Measurements from ENCODE around the gene ADRB2. TPM values are rescaled to one million over a fixed set of nuclear protein-coding genes. Genes with fewer than 3 reads are reported as not detected.

The ADRB2 gene
- total RNA-seq, 1 experiment from 2014 or later, result not detected

DNA sequence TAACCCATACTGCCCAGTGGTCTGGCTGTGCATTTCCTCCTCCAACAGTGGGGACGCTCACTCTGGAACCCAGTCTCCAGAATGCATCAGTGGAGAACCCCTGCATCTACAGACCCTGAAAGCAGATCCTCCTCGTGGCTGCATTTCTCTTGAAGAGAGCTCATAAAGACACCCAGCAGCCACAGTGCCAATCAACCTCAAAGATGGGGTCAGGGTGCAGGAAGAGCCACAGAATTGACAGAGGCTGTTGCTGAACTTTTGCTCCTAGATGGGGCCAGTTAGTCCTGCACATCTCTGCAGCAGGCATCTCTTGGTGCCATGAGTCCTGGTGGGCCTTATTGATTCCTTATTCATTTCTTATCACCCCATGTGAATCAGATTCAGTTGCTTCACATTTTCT is 39.6 kb downstream of the ADRB2 start:
- Histone ChIP-seq H3K27me3 (replicated peaks; ENCODE audit: control insufficient read depth, insufficient read depth, low read length) (no peaks in the 10 kb centered on the region), H3K4me1 (no peaks in the 10 kb centered on the region), H3K9me3 (no peaks in the 10 kb centered on the region), H3K36me3 (ENCODE audit: control insufficient read depth, insufficient read depth, low read length) (no peaks in the 10 kb centered on the region), H3K4me3 (ENCODE audit: low read depth, low read length) (no peak overlapping the region)
- POLR2A ChIA-PET, result no interaction called here
- no peak overlapping the region for H3K27ac Mint-ChIP-seq (ENCODE audit: unreplicated experiment)
- CTCF ChIA-PET, result no interaction called here
- TF ChIP-seq, protein P1, sequence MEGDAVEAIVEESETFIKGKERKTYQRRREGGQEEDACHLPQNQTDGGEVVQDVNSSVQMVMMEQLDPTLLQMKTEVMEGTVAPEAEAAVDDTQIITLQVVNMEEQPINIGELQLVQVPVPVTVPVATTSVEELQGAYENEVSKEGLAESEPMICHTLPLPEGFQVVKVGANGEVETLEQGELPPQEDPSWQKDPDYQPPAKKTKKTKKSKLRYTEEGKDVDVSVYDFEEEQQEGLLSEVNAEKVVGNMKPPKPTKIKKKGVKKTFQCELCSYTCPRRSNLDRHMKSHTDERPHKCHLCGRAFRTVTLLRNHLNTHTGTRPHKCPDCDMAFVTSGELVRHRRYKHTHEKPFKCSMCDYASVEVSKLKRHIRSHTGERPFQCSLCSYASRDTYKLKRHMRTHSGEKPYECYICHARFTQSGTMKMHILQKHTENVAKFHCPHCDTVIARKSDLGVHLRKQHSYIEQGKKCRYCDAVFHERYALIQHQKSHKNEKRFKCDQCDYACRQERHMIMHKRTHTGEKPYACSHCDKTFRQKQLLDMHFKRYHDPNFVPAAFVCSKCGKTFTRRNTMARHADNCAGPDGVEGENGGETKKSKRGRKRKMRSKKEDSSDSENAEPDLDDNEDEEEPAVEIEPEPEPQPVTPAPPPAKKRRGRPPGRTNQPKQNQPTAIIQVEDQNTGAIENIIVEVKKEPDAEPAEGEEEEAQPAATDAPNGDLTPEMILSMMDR (IDR thresholded peaks at IDR 0.05; ENCODE audit: insufficient read depth in 1 of 2, low read depth in 1 of 2, low read length in 1 of 2, severe bottlenecking in 1 of 2, unreplicated experiment in 1 of 2), result no peak
- H3K36me3 Mint-ChIP-seq (ENCODE audit: insufficient read depth, unreplicated experiment), result no peaks in the 10 kb centered on the region
- no TSS peak for BruUV-seq (replicated peaks)
- H3K4me1 Mint-ChIP-seq (ENCODE audit: low read depth, unreplicated experiment), result no peaks in the 10 kb centered on the region
- H3K9me3 Mint-ChIP-seq (ENCODE audit: unreplicated experiment), result no peaks in the 10 kb centered on the region
- no peaks in the 10 kb centered on the region for H3K27me3 Mint-ChIP-seq (ENCODE audit: insufficient read depth, unreplicated experiment)
- H3K4me3 Mint-ChIP-seq (ENCODE audit: unreplicated experiment), result no peak overlapping the region
- intact Hi-C loops (cut with micrococcal nuclease; ENCODE audit: unreplicated experiment), result no loop called here
- DNase-seq, result no peak

DNA sequence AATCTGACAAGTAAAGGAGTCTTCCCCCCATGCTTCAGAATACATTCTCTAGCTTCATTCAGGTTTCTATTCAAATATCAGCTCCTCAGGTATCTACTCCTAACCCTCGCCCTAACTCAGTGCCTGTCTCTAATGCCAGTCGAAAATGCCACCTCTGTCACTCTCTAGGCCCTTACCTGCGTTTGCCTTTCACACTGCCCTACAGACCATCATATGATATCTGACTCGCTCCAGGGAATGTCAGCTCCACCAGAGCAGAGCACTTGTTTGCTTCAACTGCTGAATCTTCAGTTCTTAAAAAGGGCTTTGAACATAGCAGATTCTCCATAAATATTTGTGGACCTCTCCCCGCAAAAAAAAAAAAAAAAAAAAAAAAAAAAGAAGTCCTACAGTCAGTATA is 46.7 kb downstream of the ADRB2 start:
- CTCF ChIA-PET, result no interaction called here

DNA sequence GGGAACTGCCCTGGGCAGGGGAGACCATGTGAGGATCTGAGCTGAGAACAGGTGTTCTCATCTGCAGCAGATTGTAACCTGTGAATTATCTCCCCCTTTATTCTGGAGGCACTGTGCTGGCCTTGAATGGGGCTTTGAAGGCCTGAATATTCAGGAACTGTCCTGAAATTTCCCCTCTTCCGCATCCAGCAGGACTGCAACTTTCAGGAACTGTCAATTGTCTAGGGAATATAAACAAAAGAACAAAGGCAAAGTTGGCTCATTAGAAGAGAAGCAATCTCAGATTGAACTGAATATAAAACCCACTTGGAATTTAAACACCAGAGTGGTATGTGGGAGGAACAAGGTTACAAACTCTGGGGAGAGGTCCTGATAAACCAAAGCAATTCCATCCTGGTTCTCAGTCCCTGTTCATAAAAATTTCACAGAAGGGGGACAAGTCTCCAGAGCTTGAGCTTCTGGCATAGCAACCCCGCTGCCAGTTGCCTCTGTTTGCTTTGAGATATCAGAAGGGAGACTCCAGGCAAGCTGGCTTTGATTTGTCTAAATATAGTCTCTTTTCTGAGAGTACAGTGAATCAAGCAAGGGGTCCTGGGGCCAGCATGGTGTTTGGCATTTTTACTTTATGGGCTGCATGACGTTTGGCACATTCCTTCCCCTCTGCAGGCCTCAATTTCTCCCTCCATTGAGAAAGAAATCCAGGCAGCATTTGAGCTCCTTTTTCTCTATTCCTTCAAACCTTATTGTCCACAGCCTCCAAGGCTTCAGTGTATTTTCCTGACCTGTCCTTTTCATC is 47.5 kb downstream of the ADRB2 start:
- Mint-ChIP-seq H3K4me3 (ENCODE audit: unreplicated experiment) (no peak overlapping the region), H3K27ac (ENCODE audit: unreplicated experiment) (no peak overlapping the region), H3K4me1 (ENCODE audit: low read depth, unreplicated experiment) (no peaks in the 10 kb centered on the region), H3K27me3 (ENCODE audit: insufficient read depth, unreplicated experiment) (peaks cover 8% of the 10 kb centered on the region), H3K36me3 (ENCODE audit: insufficient read depth, unreplicated experiment) (no peaks in the 10 kb centered on the region), H3K9me3 (ENCODE audit: unreplicated experiment) (no peaks in the 10 kb centered on the region)
- no peak overlapping the region for H3K4me3 ChIP-seq (ENCODE audit: low read depth, low read length)
- DNase-seq, result no peak
- TF ChIP-seq, protein P1 (IDR thresholded peaks at IDR 0.05; ENCODE audit: insufficient read depth in 1 of 2, low read depth in 1 of 2, low read length in 1 of 2, severe bottlenecking in 1 of 2, unreplicated experiment in 1 of 2), result no peak
- H3K4me1 ChIP-seq, result no peaks in the 10 kb centered on the region
- no peaks in the 10 kb centered on the region for H3K27me3 ChIP-seq (replicated peaks; ENCODE audit: control insufficient read depth, insufficient read depth, low read length)
- no peaks in the 10 kb centered on the region for H3K36me3 ChIP-seq (ENCODE audit: control insufficient read depth, insufficient read depth, low read length)
- H3K9me3 ChIP-seq, result no peaks in the 10 kb centered on the region; the same call in 1 of the 2 replicates
- BruUV-seq (replicated peaks), result no TSS peak
- intact Hi-C loops (cut with micrococcal nuclease; ENCODE audit: unreplicated experiment), result no loop called here
- POLR2A ChIA-PET, result no interaction called here
- CTCF ChIA-PET, result no interaction called here

More for the DNA sequence above, 46.7 kb downstream of the ADRB2 start:
- DNase-seq, result no peak
- H3K4me1 ChIP-seq, result no peaks in the 10 kb centered on the region
- H3K27me3 ChIP-seq (replicated peaks; ENCODE audit: control insufficient read depth, insufficient read depth, low read length), result no peaks in the 10 kb centered on the region
- H3K36me3 Mint-ChIP-seq (ENCODE audit: insufficient read depth, unreplicated experiment), result no peaks in the 10 kb centered on the region
- peaks cover 8% of the 10 kb centered on the region for H3K27me3 Mint-ChIP-seq (ENCODE audit: insufficient read depth, unreplicated experiment)
- BruUV-seq (replicated peaks), result no TSS peak
- TF ChIP-seq, protein P1 (IDR thresholded peaks at IDR 0.05; ENCODE audit: insufficient read depth in 1 of 2, low read depth in 1 of 2, low read length in 1 of 2, severe bottlenecking in 1 of 2, unreplicated experiment in 1 of 2), result no peak
- no peaks in the 10 kb centered on the region for H3K9me3 Mint-ChIP-seq (ENCODE audit: unreplicated experiment)
- H3K27ac Mint-ChIP-seq (ENCODE audit: unreplicated experiment), result no peak overlapping the region
- intact Hi-C loops (cut with micrococcal nuclease; ENCODE audit: unreplicated experiment), result no loop called here
- POLR2A ChIA-PET, result no interaction called here
- H3K4me3 ChIP-seq (ENCODE audit: low read depth, low read length), result no peak overlapping the region
- H3K4me1 Mint-ChIP-seq (ENCODE audit: low read depth, unreplicated experiment), result no peaks in the 10 kb centered on the region
- no peaks in the 10 kb centered on the region for H3K36me3 ChIP-seq (ENCODE audit: control insufficient read depth, insufficient read depth, low read length)
- no peak overlapping the region for H3K4me3 Mint-ChIP-seq (ENCODE audit: unreplicated experiment)
- H3K9me3 ChIP-seq, result no peaks in the 10 kb centered on the region; the same call in 1 of the 2 replicates
